Measurements from ENCODE around the gene CCBE1.
"Not testable (repeated sequence)": the region's sequence is repeated elsewhere in the genome, so short reads cannot be mapped to it uniquely, and the experiment has no call there.

Gene CCBE1

DNA sequence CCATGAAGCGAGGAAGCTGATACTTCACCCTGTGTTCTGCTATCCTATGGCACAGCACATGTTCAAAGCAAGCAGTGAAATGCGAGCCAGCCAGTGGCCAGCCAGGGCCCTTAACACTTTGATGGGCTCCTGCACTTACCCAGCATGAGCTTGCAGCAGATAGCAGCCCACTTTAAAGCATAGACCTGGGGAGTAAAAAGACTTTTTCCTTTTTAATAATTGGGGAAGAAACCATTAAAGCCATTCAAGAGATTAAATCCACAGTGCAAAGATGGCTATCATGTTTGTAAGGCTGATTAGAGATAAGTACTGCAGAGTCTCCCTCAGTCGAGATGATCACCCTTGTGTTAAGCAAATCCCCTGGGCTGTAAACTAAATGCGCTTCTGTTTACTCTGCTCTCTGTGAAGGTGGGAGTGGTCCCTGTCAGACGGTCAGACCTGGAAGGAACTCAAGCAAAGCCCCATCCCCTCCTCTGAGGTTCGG, 15.7 kb downstream of the CCBE1 start:
- DNase-seq (ENCODE audit: low read depth): no peak

DNA sequence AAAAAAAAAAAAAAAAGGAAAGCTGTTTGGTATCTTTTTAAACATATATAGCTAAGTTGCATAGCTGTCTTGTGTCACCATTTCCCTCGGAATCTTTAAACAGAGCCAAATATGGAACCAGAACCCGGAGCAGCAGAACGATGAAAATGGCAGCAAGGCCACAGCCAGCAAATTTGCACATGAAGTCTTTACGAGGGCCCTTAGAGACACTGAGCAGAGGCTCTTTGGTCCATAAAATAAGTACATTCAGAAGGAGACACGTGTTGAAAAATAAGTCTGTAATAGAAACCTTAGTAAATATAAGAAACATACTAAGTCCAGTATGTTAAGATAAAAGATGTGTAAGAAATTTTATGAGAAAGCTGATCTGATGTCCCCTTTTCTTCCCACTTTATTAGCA, 16.2 kb downstream of the CCBE1 start:
- DNase-seq (ENCODE audit: low read depth): no peak

DNA sequence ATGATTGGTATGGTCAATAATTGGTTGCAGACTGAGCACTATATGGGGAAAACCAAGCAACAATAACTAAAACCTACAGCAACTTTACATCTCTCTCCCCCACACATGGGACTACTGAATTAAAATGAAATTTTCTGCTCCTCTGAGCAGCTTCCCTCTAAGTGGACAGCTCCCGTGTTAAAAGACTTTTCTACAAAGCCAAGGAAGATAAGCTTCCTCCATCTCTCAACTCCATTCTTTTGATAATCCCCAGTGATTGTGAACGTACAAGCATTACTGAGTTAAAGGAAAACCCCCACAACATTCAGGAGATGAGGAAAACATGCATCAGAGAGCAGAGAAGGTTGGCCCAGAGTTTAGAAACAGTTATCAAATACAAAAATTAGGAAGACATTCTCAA, 21.9 kb downstream of the CCBE1 start:
- DNase-seq (ENCODE audit: low read depth): peak; percentile 68

DNA sequence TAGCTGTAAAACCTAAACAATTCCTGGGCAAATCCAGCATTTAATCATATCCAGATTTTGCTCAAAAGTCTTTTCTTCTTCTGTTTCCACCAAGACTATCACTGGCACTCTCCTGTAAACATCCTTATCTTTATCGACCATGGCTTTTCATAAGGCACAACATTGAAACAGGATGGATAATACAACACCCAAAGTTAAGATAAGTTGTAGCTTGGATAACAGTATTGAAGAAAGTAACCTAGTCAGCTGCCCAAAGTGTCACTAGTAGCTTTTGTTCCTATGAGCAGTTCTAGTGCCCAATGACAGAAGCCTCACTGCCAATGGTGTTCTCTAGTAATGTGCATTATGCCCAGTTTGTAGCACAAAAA, 22.3 kb downstream of the CCBE1 start:
- no peak for DNase-seq (ENCODE audit: low read depth)

DNA sequence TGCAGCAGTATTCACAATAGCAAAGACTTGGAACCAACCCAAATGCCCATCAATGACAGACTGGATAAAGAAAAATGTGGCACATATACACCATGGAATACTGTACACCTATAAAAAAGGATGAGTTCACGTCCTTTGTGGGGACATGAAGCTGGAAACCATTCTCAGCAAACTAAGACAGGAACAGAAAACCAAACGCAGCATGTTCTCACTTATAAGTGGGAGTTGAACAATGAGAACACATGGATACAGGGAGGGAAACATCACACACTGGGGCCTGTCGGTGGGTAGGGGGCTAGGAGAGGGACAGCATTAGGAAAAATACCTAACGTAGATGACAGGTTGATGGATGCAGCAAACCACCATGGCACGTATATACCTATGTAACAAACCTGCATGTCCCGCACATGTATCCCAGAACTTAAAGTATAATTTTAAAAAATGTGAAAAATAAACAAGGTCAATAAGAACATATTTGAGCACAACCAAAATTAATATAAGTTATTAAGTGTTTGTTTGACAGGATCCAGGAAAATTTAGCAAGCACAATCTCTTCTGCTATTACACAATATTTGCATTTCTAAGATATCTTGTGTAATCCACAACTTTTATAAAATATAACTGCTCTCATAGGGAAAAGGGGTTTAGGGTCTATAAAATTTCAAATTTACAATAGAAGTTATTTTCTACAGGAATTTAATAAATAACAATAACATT, 22.9 kb downstream of the CCBE1 start:
- DNase-seq (ENCODE audit: low read depth): peak; percentile 50

DNA sequence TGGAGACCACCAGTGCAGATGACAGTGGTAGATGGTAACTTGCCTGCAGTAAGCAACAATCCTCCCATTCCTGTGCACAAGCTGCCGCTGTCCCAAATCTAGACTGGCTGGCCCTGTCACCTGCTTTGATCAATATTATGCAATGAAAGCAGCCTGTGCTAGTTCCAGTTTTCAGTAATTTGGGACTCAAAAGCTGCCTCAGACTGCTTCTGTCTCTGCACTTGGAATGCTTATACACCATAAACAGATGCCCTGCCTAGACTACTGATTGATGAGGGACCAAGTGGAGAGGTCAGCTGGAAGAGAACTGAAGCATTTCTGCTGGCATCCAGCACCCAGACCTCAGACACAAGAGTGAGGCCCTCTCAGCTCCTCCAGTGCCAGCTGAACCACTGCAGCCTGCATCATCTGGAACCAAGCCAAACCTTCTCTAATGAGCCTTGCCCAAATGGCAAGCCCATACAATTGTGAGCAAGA, 24.9 kb downstream of the CCBE1 start:
- DNase-seq (ENCODE audit: low read depth): peak; percentile 68

DNA sequence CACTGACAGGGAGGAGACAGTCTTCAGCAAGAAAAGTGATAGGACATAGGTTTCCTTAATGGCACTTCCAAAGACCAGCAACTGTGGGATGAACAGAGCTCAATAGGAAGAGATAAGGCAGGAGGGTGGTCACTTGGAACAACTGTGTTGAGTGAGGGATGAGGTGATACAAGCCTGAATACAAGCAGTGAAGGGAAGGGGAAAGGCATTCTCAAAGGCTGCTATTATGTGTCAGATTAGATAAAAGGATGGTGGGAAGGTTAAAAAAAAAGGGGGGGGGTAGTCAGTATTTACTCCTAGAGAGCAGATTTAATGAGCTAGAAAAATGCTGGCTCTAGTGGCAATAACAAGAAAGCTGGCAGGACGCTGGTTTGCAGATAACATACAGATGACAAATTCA, 25.7 kb downstream of the CCBE1 start:
- no peak for DNase-seq (ENCODE audit: low read depth)

DNA sequence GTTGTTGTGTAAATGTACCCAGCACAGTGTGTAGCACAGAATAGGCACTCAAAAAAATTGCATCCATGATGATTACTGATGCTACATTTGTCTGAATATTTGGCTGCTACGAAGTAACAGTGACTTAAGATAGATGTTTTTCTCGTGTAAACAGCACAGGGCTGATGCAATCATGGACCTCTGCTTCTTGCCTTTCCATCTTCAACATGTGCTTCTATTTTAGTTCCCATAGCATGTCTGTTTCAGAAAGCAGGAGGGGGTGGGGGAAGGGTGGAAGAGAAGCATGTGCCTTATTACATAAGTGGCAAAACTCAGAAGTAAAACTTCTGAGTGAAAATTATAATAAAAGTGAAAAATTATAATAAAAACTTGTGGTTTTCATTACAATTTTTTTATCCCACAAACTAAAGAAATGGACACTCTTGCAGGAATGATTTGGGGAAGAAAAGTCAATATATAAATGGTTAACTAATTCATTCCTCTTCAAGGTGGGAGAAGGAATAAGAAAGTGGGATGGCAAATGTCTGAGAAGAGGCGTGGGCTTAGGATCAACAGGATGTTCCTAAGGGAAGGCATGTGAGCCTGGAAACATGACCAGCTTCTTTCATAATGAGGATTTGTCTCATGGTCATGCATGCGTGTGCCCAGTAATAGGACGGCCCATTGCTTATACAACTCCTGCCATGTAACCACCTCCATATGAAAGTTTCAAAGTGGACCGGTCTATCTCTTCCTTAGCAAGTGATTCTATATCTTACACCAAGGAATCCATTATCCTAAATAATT, 27.2 kb downstream of the CCBE1 start:
- DNase-seq (ENCODE audit: low read depth): peak; percentile 84

DNA sequence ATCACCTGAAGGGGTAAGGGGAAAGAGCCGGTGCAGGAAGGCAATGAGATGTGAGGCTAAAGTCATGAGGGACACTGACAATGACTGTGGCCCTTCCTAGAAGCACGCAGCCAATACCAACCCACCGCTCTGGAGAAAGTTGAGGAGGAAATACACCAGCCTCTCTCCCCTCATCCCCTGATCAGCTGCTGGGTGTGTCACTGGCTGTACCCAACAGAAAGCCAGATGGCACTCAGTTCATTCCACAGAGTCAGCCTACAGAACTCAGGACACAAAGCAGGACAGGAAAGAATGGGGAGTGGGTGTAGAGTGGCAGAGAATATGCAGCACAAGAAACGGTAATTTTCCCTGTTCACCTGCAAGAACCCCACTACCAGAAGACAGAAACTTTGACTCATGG, 29.7 kb downstream of the CCBE1 start:
- no peak for DNase-seq (ENCODE audit: low read depth)

DNA sequence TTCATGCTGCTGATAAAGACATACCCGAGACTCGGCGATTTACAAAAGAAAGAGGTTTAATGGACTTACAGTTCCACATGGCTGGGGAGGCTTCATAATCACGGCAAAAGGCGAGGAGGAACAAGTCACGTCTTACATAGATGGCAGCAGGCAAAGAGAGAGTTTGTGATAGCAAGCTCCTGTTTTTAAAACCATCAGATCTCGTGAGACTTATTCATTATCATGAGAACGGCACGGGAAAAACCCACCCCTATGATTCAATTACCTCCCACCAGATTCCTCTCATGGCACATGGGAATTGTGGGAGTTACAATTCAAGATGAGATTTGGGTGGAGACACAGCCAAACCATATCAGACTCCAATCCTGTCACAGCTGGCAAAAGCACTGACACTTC, 31.2 kb downstream of the CCBE1 start:
- DNase-seq (ENCODE audit: low read depth): not testable (repeated sequence)

DNA sequence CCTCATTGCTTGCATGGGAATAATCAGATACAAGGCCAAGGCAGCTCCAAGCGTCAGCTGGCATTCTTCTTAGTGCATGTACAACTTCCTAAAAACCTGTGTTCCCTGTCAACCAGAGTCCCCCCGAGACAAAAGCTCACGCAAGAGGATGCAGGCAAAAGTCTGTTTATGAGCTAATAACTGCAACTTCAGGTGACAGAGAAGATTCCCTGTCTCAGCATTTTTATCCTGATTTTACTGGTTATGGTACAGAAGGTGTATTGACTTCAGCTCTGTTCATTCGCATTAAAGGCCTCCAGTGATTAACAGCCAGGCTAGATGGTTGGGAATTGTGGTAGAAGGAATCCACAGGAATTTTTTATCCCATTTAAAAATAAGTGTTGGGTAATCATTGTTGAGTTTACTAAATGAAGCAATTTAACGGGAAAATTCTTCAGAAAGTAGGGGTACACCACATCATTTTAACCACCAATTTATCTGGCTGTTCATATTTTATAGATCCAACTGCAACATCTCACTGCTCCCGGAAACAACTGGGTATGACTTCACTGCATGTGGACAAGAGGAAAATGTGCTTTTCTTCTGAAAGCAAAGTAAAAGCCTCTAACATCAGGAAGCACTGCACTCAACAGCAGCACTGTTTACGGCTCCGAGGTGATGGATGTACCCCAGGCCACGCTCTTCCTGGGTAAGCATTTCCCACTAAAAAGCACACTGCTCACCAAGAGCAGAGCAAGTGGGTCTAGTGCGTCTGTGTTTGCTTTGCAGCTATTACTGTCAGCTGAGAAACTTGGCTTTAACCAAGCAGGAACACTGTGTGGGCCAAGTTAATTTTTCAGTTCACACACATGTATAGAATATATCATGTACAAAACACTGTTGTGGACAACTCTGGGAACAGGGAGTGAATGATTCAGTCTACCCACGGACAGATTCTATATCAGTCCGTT, 31.9 kb downstream of the CCBE1 start:
- DNase-seq (ENCODE audit: low read depth): peak; percentile 96

DNA sequence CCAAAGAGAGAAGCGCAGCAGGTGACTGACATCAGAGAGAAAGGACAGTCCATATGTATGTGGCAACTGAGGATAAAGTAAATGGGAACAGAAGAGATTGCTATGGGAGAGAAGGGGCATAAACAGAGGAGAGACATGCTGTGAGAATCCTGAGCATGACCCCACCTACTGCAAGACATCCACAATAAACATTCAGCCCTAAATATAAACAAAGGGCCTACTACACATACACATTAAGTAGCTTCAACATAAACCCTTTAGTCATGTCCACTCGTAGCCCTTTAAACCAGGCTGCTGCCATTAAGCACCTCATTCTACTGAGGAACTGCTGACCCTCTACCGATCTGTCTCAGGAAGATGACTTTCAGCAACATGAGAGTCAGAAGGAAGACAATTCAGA, 32.9 kb downstream of the CCBE1 start:
- DNase-seq (ENCODE audit: low read depth): no peak

DNA sequence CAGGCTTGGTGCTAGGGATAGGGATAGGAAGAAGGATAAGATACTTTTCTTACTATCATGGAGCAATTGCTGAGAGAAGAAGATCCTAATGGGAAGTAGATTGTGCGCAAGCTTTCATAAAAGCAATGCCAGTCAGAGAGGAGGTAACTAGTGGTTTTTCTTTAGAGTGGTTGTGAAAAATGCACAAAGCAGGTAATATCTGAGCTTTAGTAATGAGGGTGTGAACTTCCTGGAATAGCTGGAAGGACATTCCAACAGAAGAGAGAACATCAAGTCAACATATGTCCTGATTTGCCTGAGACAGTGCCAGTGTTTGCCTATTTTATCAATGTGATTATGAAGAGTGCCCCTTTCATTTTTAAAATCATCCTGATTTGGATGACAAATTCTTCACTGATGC, 34.1 kb downstream of the CCBE1 start:
- DNase-seq (ENCODE audit: low read depth): no peak

DNA sequence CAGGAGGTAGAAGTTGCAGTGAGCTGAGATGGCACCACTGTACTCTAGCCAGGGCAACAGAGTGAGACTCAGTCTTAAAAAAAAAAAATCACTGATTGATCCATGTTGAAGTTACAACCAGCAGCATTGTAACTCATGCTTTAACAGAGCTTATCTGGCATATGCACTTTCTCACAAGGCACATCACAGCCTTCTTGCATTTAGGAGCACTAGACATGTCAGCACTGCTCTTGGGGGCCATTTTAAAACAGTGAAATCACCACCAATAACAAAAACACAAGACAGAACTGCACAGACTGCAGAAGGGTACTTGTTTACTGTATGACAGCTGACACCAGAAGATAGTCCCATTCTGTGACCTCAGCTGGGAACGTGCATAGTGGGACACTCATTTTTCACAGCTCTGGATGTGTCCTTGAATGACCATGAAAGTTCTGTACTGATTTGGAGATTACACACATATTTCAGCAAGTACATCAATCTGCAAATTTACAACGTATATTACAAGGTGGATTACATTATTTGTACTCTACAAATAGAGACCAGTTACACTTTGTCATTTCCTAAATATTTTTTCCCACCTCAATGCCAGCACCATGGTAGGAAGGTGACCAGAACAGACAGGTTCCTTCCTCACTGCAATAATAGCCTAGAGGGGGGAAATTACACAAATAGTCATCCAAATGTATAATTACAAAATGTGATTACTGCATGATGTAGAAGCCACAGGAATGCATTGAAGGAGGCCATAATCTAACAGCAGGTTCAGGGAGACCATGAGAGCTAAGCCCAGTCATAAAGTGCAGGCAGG, 35.1 kb downstream of the CCBE1 start:
- DNase-seq (ENCODE audit: low read depth): peak; percentile 84

DNA sequence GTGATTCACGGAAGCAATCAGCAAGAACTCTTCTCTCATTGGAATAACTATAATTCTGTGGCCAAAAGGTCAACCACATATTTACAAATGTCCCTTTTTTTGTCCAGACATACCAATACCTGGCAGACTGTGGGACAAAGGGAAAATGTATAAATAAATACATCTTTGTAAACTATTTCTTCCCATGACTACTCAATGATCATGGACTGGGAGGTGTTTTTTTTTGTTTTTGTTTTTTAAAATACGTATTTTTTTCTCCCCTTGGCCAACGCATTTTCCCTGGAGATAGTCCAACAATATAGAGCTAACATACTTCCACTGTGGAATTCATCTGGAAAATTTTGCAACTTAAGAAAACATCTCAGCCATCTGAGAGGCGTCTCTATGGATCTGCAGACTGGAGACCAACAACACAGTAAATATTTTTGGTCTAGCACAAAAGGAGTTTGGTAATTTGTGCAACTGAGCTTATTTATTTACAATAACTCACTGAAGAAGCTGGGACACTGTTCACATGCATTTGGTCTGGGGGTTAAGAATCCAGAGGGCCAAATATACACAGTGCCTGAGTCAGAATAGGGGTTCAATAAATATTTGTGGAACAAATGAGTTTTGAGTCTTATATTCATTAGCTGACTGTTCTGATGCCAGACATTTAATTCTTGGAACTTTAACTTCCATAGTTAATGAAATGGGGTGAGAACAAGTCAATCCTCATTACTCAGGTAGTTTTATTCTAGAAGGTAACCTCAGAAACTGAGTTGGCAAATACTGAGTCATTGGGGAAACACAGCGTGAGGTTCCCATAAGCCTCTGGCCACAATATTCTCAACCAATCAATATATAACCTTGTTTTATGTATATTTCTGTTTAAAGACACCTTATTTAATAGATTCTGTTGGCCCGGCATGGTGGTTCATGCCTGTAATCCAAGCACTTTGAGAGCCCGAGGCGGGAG, 36.2 kb downstream of the CCBE1 start:
- peak; percentile 91 for DNase-seq (ENCODE audit: low read depth)

DNA sequence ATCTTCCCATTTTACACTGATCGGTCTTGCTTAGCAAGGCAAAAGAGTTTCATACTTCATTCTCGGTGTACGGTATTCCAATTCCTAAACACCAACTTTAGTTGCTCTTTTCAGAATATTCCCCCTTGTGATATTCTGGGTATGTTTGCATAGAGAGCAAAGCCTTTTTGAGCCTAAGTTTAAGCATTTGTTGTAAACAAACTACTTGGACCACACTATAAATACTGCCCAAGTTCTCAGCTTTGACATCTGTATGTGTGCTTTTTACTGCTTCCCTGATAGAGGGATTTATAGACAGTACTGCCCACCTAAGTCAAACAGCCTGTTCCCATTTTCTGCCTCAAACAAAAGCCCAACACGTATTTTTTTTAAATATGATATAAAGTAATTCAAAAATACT, 36.9 kb downstream of the CCBE1 start:
- peak; percentile 66 for DNase-seq (ENCODE audit: low read depth)

DNA sequence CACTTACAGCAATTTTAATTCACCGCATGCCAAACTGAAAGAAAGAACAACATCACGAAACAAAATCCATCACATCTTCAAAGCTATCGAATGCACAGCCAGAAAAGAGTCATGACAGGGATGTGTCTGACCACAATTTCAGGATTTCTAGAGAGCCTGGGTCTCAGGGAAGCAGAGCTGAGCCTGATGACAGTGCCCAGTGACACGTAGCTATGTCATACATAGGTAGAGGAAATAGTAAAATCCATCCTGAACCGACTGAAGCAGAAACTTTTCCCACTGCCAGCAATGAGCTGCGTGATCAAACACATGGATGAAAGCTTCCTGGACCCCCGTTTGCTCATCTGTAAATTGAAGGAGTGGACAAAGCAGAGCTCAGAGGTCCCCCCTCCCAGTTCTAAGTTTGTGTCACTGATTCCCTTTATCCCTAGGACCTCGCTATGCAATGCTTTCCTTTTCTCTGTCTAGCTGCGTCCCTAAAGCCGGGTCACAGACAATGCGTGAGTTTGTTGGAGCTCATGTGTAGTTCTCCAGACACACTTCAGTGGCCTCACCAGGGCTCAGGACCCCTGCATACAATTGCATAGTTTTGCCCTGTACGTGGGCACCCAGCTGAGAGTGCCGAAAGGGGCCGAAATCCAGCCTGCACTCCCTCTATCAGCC, 37.6 kb downstream of the CCBE1 start:
- no peak for DNase-seq (ENCODE audit: low read depth)

DNA sequence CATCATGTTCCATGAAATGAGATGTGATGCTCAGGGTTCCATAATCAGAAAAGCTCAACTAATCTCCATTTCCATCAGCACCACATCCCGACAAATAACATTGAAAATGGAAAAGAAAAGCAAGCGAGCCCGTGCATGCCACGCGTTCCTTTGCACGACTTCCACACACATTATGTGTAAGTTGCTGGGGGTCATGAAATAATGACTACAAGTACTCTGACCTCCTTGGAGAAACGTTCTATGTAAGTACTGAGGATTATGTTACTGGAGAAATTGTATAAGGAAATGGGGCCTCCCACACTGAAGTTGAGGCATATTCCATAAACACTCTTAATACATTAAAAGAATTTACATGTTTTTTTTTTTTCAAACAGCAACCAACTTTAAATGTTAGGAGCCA, 38.3 kb downstream of the CCBE1 start:
- no peak for DNase-seq (ENCODE audit: low read depth)

DNA sequence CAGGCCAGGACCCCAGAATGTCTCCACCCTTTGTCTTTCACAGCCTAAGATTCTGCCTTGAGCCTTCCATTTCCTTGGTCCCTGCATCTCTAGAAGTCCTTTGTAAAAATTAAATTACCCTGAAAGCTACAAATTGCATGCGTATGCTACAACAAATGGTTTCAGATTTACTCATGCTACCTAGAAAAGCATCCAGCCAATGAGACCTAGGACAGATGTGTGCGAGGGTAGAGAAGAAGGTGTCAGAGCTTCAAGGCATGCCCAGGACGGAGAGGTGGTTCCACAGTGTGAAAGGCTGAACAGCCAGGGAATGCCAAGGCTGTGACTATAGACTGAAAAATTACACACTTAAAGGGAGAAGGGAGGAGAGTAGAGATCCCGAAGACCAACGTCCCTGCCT, 40.2 kb downstream of the CCBE1 start:
- DNase-seq (ENCODE audit: low read depth): no peak
